Measurements from ENCODE around the gene ARID5A. TPM values are rescaled to one million over a fixed set of nuclear protein-coding genes. Genes with fewer than 3 reads are reported as not detected.
"Not testable (repeated sequence)": the region's sequence is repeated elsewhere in the genome, so short reads cannot be mapped to it uniquely, and the experiment has no call there.

Gene ARID5A
- total RNA-seq, 1 experiment from 2014 or later, result 9.3 TPM

DNA sequence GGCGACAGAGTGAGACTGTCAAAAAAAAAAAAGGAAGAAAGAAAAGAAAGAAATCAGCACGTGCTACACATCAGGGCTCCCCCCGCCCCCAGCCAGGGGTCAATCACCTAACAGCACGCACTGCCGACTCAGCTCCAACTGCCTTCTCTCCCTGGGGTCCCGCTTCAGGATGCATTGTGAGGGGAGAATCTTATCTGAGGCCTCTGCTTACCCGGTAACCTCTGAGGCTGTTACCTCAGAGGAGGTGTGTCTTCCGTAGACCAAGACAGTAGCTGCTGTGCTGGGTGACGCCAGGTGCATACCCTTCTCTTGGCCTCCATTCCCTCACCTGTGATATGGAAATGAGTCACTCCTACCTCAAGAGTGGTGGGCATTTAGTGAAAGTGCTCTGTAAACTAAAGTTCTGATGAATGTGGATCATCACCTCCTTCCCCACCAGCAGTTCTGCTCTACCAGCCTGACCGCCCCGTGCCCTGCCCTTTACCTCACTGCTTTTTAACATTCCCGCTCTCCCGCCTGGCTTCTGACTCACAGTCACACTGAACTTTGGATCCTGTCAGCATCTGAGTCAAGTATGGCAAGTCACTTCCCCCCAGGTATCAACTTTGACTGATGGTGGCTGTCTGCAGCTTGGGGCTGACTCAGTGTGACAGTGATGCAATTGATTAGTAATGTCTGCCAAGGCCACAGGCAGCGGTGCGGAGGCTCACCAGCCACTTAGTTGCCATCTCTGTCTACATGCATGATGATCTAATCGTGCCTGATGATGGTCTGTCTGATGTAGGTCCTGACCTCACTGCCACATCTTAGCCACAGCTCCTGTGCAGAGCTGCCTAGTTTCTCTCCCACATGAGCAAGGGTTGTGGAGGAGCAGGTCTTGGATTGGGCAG, 20.1 kb downstream of the ARID5A start:
- CTCF ChIA-PET, result interaction anchor here (1.0 to 1.2 kb wide), 2 partner anchors 9 to 259 kb away, joined by 3 to 4 read pairs; partner anchors contain the start of gene CNNM3
- Mint-ChIP-seq H3K9me3 (ENCODE audit: low read depth, unreplicated experiment) (peaks cover 7% of the 10 kb centered on the region), H3K27ac (ENCODE audit: unreplicated experiment) (peak overlapping the region; percentile 98), H3K27me3 (ENCODE audit: unreplicated experiment) (no peaks in the 10 kb centered on the region), H3K36me3 (ENCODE audit: insufficient read depth, unreplicated experiment) (peaks cover 31% of the 10 kb centered on the region), H3K4me3 (ENCODE audit: low read depth, unreplicated experiment) (peak overlapping the region; percentile 62), H3K4me1 (ENCODE audit: low read depth, unreplicated experiment) (peaks cover 34% of the 10 kb centered on the region)
- no TSS peak for BruUV-seq (replicated peaks)
- intact Hi-C loops (cut with micrococcal nuclease; ENCODE audit: unreplicated experiment), result loop anchor here (2.0 to 10.0 kb wide), 2 partner anchors 24 to 258 kb away; partner anchors contain the start of gene CNNM3
- peak; percentile 90 for DNase-seq
- TF ChIP-seq, protein P1, sequence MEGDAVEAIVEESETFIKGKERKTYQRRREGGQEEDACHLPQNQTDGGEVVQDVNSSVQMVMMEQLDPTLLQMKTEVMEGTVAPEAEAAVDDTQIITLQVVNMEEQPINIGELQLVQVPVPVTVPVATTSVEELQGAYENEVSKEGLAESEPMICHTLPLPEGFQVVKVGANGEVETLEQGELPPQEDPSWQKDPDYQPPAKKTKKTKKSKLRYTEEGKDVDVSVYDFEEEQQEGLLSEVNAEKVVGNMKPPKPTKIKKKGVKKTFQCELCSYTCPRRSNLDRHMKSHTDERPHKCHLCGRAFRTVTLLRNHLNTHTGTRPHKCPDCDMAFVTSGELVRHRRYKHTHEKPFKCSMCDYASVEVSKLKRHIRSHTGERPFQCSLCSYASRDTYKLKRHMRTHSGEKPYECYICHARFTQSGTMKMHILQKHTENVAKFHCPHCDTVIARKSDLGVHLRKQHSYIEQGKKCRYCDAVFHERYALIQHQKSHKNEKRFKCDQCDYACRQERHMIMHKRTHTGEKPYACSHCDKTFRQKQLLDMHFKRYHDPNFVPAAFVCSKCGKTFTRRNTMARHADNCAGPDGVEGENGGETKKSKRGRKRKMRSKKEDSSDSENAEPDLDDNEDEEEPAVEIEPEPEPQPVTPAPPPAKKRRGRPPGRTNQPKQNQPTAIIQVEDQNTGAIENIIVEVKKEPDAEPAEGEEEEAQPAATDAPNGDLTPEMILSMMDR (IDR thresholded peaks at IDR 0.05; ENCODE audit: unreplicated experiment), result no peak

DNA sequence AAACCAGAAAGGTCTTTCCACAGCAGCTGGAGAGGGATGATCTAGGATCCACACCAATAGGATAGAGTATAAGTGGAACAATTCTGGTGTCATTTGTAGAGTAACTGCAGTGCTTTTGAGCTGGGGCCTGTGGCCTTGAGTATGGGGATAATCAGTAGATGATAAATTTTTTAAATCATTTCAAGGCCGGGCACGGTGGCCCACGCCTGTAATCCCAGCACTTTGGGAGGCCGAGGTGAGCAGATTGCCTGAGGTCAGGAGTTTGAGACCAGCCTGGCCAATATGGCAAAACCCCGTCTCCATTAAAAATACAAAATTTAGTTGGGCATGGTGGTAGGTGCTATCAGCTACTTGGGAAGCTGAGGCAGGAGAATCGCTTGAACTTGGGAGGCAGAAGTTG, 20.9 kb downstream of the ARID5A start:
- DNase-seq; BruUV-seq (replicated peaks); H3K9me3 Mint-ChIP-seq (ENCODE audit: low read depth, unreplicated experiment); H3K27me3 Mint-ChIP-seq (ENCODE audit: unreplicated experiment): not testable (repeated sequence)
- CTCF ChIA-PET, result interaction anchor here (1.0 to 1.2 kb wide), 3 partner anchors 9 to 258 kb away, joined by 3 to 4 read pairs (median 3); partner anchors contain the start of gene CNNM3
- intact Hi-C loops (cut with micrococcal nuclease; ENCODE audit: unreplicated experiment), result loop anchor here (2.0 to 10.0 kb wide), 2 partner anchors 23 to 257 kb away; partner anchors contain the start of gene CNNM3
- Mint-ChIP-seq H3K4me1 (ENCODE audit: low read depth, unreplicated experiment) (peaks cover 38% of the 10 kb centered on the region), H3K27ac (ENCODE audit: unreplicated experiment) (peak overlapping the region; percentile 98), H3K4me3 (ENCODE audit: low read depth, unreplicated experiment) (peak overlapping the region; percentile 62), H3K36me3 (ENCODE audit: insufficient read depth, unreplicated experiment) (peaks cover 24% of the 10 kb centered on the region)

DNA sequence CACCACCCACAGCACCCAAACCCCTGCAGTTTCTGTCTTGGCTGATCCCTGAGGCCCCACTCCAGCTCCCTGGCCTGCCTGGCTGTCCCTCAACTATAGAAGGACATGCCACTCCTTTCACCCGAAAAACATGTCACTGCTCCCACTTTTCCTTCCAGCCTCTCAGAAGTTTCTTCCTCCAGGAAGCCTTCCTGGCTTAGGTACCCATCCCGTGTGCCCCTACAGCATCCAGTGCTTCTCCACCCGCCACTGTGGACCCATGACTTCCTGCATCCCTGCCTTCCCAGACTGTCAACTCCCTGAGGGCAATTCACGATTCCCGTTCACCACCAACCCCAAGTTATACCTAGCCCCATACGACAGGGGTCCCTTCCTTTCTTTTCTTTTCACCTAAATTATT, 21.5 kb downstream of the ARID5A start:
- Mint-ChIP-seq H3K36me3 (ENCODE audit: insufficient read depth, unreplicated experiment) (peaks cover 24% of the 10 kb centered on the region), H3K27me3 (ENCODE audit: unreplicated experiment) (no peaks in the 10 kb centered on the region), H3K4me1 (ENCODE audit: low read depth, unreplicated experiment) (peaks cover 42% of the 10 kb centered on the region), H3K27ac (ENCODE audit: unreplicated experiment) (peak overlapping the region; percentile 98), H3K4me3 (ENCODE audit: low read depth, unreplicated experiment) (no peak overlapping the region), H3K9me3 (ENCODE audit: low read depth, unreplicated experiment) (peaks cover 7% of the 10 kb centered on the region)
- intact Hi-C loops (cut with micrococcal nuclease; ENCODE audit: unreplicated experiment), result loop anchor here (10.0 kb wide), 1 partner anchor 257 kb away; the partner anchor contains the start of gene CNNM3
- TF ChIP-seq, protein P1 (IDR thresholded peaks at IDR 0.05; ENCODE audit: unreplicated experiment), result no peak
- no TSS peak for BruUV-seq (replicated peaks)
- no peak for DNase-seq
- CTCF ChIA-PET, result interaction anchor here (1.1 kb wide), 1 partner anchor 17 kb away, joined by 3 read pairs; no protein-coding TSS in a partner anchor

DNA sequence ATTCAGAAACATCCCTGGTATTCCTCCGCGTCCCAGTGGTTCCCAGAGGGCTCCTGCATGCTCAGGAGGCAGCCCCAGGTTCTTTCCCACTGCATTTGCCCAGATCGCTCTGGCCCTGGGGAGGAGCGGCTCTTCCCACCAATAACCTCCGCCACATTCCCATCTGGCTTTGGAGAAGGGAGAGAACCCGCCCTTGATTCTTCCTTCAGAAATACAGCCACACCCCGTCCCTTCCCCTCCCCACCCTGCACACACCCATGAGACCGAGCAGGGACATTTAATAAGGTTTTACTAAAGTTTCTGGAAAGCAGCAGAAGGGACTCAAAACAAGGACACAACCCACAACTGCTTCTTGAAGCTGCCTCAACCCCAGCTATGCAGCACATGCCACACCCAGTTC, 21.9 kb downstream of the ARID5A start:
- DNase-seq, result no peak
- H3K27ac Mint-ChIP-seq (ENCODE audit: unreplicated experiment), result peak overlapping the region; percentile 98
- H3K4me1 Mint-ChIP-seq (ENCODE audit: low read depth, unreplicated experiment), result peaks cover 42% of the 10 kb centered on the region
- BruUV-seq (replicated peaks), result no TSS peak
- no peaks in the 10 kb centered on the region for H3K27me3 Mint-ChIP-seq (ENCODE audit: unreplicated experiment)
- intact Hi-C loops (cut with micrococcal nuclease; ENCODE audit: unreplicated experiment), result loop anchor here (10.0 kb wide), 1 partner anchor 256 kb away; the partner anchor contains the start of gene CNNM3
- CTCF ChIA-PET, result interaction anchor here (1.1 kb wide), 1 partner anchor 17 kb away, joined by 3 read pairs; no protein-coding TSS in a partner anchor
- H3K4me3 Mint-ChIP-seq (ENCODE audit: low read depth, unreplicated experiment), result no peak overlapping the region
- TF ChIP-seq, protein P1 (IDR thresholded peaks at IDR 0.05; ENCODE audit: unreplicated experiment), result no peak
- H3K36me3 Mint-ChIP-seq (ENCODE audit: insufficient read depth, unreplicated experiment), result peaks cover 24% of the 10 kb centered on the region
- peaks cover 7% of the 10 kb centered on the region for H3K9me3 Mint-ChIP-seq (ENCODE audit: low read depth, unreplicated experiment)

All from Calu3 (cell line).